ENCODE results near the gene GMPS. TPM values are rescaled to one million over a fixed set of nuclear protein-coding genes. Genes with fewer than 3 reads are reported as not detected.

GMPS gene
- total and polyA plus RNA-seq, 2 of the 13 experiments (the other 11 are each of a cell fraction or from before 2014, with no cell fraction given) = 29.6 to 85.5 TPM

- peak; percentile 85; the same call in 1 of the 2 replicates for TF ChIP-seq TOE1 (CRISPR knock-in tag; IDR thresholded peaks at IDR 0.05)
- TF ChIP-seq CEBPB (IDR thresholded peaks at IDR 0.05; ENCODE audit: borderline replicate concordance, low read depth, low read length) = peak; percentile 86
- TF ChIP-seq ZNF709 (CRISPR knock-in tag; IDR thresholded peaks at IDR 0.05) = no peak; the same call in 1 of the 2 replicates
- TF ChIP-seq PLSCR1 (CRISPR knock-in tag; IDR thresholded peaks at IDR 0.05; ENCODE audit: borderline replicate concordance) = peak; percentile 62; the same call in 1 of the 2 replicates
- TF ChIP-seq RERE (CRISPR knock-in tag; IDR thresholded peaks at IDR 0.05; ENCODE audit: low read depth) = peak; percentile 72
- TF ChIP-seq ZNF230 (CRISPR knock-in tag; IDR thresholded peaks at IDR 0.05) = peak; percentile 99
- no peak for TF ChIP-seq PLRG1 (conservative IDR thresholded peaks at IDR 0.05)
- no peak for TF ChIP-seq ETS1 (CRISPR knock-in tag; IDR thresholded peaks at IDR 0.05)
- TF ChIP-seq HNRNPL (IDR thresholded peaks at IDR 0.05; ENCODE audit: low read depth, low read length) = 0 out of 2 replicates have a peak, but pooled peaks have one; percentile 2
- no peak; the same call in none of the 2 replicates for TF ChIP-seq ATAD3A (CRISPR knock-in tag; IDR thresholded peaks at IDR 0.05)
- peak; percentile 92 for TF ChIP-seq ETV5 (CRISPR knock-in tag; IDR thresholded peaks at IDR 0.05; ENCODE audit: borderline replicate concordance)
- TF ChIP-seq CREB1 (IDR thresholded peaks at IDR 0.05) = peak; percentile 89
- TF ChIP-seq CREB1 (CRISPR knock-in tag; IDR thresholded peaks at IDR 0.05) = peak; percentile 92
- TF ChIP-seq RAD51 (IDR thresholded peaks at IDR 0.05; ENCODE audit: borderline replicate concordance) = peak; percentile 100
- TF ChIP-seq GMEB2 (CRISPR knock-in tag; IDR thresholded peaks at IDR 0.05; ENCODE audit: low read depth) = peak; percentile 76
- no peak for TF ChIP-seq ZNF597 (CRISPR knock-in tag; IDR thresholded peaks at IDR 0.05)
- TF ChIP-seq ZNF496 (CRISPR knock-in tag; IDR thresholded peaks at IDR 0.05; ENCODE audit: insufficient replicate concordance) = no peak
- peak; percentile 94; the same call in 1 of the 2 replicates for TF ChIP-seq ZNF558 (CRISPR knock-in tag; IDR thresholded peaks at IDR 0.05; ENCODE audit: borderline replicate concordance)
- peak; percentile 93 for TF ChIP-seq TBX2 (CRISPR knock-in tag; IDR thresholded peaks at IDR 0.05; ENCODE audit: borderline replicate concordance)
Measured at GRCh38 chr3:155854141-155854940, 16.1 kb upstream of the GMPS start, which contains the start of gene SLC33A1 (continued).
